ENCODE results near the gene CRYGB.
"Not testable (repeated sequence)": the region's sequence is repeated elsewhere in the genome, so short reads cannot be mapped to it uniquely, and the experiment has no call there.

- TF ChIP-seq CTCF (conservative IDR thresholded peaks at IDR 0.05 in 1 of 2, IDR thresholded peaks at IDR 0.05 in 1 of 2; ENCODE audit: low read depth in 1 of 2, low read length in 2 of 2); EZH2 (IDR thresholded peaks at IDR 0.05; ENCODE audit: low read length, missing control alignments): not testable (repeated sequence)
Measured at GRCh38 chr2:208117390-208117789, 28.6 kb downstream of the CRYGB start.
